HG03039 (cell line): ENCODE results near the gene NLGN4X.

Experiments used
- ATAC-seq: cut with Tn5 transposase; IDR thresholded peaks from one replicate; pipeline ENCODE4 v1.9.1; 2021; ENCODE audit warnings: mild to moderate bottlenecking, moderate library complexity; ENCODE audit not compliant: unreplicated experiment

NLGN4X gene

DNA sequence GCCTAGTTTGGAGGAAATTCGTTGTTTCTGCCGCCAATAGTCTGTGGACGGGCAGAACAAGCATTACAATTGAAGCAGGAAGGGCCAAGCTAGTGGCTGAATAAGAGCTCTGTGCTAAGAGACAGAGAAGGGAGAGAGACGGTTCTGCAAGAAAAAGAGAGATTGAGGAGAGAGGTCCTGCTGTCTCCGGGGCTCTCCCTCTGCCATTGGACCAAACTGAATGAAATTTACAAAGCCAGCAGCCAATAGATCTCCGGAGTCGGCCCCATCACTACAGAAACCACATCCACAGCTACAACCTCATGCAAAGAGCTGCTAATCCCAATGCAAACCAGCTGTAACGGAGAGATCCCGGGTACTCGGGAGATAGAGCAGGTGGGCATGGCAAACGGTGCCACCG is at the start of gene NLGN4X:
Gene NLGN4X, minus strand, starts transcription at position 148 of the 400 bp plus-strand sequence. CDS start 77,401 bp downstream, outside the sequence.
- no peak for ATAC-seq

DNA sequence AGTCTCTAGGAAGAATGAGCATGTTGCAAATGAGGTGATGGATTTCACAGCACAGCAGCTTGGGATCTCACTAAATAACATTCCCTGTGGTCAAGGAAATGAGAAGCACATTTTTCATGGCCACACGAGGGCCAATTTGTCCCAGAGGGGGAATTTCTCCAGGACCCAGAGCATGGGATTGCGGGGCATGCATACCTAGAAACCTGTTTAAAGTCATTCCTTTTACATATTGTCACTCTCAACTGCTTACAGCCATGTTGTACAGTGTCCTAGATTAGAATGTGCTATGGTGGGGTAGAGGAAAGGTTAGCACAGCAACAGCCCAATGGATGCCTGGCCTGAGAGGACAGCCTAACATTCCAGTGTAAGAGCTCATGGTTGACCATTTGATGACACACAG is 37.4 kb upstream of the NLGN4X start:
- no peak for ATAC-seq

DNA sequence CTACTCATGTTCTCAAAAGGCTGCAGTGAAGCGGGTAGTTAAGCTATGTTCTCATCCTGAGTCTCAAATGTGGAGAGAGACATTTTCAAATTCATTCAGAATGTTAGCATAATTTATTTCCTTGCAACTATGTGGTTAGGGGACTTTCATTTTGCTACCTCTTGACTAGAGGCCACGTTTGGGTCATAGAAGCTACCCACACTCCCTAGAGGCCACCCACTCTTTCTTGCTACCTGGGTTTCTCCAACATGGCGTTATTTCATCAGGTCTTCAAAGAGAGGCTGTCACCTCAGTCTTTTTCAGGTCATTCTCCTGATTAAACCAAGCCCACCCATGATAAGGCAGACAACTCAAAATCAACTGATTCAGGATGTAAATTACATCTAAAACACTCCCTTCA is 34.3 kb upstream of the NLGN4X start:
- ATAC-seq: no peak

DNA sequence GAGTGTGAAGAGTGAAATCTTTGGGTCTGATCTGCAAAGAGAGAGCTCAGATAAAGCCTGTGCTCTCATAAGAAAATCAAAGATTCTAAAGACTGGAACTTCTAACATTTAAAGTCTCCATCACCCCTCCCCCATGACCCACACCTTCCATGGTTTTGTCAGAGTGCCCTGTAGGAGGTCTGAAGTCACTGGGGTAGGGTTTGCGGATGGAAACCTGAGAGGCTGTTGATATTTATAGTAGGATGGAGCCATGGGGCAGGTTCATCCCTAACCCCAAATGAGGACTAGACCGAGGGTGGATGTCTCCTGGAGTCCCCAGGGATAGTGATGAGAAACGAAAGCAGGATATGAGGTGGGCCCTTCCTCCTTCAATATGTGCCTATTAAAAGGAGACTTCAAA is 28.4 kb upstream of the NLGN4X start:
- ATAC-seq: no peak

DNA sequence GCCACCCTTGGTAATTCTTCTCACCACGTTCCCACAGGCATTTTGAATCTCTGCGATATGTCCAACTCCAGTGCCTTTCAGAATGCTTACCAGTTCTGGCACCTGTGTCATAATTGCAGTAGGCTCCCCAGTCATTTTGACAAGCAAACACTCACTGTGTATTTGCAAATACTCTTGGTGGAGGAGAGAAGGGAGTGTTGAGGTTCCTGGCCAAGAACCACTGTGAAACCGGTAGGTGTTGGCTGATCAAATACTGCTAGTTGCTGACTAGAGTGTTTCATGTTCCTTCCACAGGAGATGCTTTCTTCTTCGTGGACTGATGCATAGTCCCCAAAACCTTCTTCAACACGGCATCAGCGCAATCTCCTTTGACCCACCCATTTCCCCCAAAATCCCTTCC is 16.0 kb upstream of the NLGN4X start:
- no peak for ATAC-seq

DNA sequence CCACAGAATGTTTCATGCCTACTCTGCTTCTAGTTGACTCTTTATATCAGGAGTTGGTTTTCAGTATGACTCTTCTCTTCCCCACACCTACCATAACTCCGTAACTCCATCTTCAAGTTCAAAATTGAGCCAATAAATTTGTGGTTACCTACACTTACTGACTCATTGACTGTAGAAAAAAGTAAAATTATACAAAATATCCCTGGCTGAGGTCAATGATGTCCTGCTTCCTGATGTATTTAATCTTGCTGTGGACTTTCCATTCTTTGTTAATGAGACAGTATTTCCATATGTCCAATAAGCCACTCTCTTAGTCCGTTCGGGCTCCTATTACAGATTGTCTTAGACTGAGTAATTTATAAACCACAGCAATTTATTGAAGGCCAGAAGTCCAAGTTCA is 9.9 kb upstream of the NLGN4X start:
- no peak for ATAC-seq

DNA sequence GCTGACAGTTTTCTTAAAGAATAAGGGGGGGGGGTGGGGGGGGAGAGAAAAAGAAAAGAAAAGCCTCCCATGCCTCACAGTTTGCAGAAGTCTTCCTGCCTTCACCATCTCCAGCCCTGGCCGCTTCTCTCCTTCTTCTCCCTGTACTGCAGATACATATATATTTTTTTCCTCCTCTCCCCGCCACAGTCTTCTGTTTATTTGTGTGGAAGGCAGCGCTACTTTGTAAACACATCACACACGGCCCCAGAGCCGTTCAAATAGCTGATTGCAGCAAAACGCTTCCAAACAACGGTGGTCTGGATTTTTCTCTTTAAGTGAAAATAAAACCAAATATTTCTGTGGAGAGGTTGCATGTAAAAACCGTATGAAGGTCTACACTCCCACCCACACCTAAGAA is 732 bp downstream of the NLGN4X start:
- ATAC-seq: no peak

DNA sequence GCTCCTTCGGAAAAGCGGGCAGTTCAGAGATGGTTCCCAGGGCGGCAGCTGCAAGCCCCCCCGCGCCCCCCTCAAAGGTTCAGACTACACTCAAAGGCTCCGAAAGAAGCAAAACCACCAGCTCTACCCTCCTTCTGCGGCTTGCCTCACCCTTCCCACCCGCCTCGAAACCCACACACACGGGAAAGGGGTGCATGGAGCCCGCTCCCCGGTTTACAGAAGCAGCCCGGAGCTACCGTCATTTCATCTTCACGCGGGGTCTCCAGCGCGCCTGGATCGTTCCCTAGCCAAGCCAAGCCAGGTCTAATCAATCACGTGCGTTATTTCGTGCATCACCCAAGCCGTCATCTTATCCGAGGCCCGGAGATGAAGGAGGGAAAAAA is 1.2 kb downstream of the NLGN4X start:
- no peak for ATAC-seq

DNA sequence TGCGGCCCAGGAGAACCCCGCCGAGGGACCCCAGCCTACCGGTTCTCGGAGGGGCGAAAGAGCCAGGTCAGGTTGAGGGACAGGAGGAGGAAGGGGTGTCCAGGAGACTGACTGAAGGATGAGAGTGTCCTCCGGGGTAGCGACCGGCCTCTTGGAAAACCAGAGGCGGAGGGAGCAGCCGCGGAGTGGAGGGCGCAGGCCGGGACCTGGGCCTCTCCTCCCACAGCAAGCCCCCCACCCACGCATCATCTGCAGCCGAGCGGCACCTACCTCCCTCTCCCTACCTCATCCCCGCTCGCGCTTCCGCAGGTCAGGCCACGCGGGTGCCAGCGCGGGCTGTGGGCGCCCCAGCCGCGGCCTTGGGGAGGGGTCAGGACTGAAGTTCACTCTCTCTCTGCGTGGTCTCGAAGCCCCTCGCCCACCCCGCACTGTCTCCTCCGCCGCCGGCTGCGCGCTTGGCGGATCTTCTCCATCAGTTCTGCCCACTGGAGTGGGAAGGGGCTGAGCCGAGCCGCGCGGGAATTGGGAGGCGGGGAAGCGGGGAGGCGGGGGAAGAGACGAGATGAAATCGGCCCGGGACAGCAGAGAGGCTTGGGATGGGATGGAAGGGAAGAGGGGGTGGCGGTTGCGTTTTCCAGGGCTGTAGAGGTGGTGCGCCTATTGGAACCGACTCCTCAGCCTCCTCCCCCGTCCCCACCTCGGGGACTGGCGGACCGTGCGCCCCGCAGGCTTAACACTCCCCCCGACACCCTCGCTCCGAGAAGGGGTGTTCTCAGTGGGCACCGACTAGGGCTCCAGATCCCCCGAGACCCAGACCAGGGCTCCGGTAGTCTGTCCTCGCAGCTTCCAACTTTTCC is 1.8 kb downstream of the NLGN4X start:
- ATAC-seq: no peak

DNA sequence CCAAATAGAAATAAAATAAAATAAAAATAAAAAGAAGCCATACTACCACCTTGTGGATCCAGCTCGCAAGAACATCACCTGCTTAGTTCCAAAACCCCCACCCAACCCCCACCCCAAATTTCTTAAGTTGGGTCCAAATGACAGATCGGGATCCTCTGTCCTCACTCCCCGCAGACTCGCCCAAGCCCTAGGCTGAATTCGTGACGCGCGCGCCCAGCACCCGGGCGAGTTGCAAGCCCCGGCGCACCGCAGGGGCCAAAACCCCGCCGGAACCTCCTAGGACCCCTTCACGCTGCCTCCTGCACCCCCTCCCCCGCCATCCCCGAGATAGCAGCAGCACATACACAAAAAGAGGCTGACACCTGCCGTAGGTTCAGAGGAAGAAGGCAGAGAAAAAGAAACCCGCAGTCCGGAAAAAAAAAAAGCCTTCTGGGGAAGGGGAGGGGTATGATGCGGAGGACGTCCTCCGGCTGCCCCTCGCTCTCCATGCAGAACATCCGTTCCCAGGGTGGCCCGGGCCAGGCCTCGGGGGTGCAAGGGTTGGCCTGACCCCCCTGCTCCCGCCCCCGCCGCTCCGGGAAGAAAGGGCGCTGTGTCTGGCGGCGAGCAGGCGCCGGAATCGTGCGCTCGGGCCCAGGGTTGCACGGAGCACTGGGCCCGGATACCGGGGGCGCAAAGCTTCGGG is 2.6 kb downstream of the NLGN4X start:
- no peak for ATAC-seq

DNA sequence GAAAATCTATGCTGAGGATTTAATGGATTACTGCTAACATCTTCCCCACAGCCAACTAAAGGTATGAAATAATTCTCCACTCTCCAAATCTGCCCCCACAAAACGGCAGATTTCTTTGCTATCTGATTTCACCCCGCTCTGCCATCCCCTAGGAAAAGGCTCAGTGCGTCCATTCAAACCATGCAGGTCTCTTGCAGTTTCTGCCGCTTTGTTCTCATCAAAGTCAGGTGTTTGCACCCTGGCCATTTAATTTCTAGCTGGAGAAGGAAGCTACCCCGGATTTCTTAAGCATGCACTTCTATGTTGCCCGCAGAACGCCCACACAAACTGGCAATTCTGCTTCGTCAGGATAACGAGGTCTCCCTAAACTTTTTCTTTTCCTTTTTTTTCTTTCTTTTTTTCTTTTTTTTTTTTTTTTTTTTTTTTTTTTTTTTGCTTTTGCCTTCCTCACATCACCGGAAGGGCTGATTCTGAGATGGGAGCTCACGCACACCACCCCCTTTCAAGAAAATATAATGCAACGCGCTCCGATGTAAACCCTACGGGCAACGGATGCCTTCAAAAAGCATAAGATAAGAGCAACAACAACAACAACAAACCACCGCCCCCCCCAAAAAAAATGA is 3.3 kb downstream of the NLGN4X start:
- no peak for ATAC-seq

DNA sequence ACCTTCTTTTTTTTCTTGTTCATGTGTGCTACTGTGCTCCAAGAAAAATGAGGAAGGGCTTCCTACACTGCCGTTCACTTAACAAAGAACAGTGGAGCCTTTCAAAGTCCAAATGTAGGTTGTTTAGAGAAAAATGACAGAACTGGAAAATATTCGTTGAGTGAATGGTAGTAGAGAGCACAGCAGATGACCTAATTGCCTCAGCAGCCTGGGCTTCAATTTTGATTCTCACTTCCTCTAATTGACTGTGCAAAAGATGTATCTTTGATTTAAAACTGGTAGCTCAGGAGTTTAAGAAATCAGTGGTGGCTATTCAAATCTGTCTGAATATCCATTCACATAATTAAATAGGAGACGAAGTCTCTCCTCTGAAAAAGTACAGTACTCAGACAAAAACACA is 5.2 kb downstream of the NLGN4X start:
- ATAC-seq: no peak

DNA sequence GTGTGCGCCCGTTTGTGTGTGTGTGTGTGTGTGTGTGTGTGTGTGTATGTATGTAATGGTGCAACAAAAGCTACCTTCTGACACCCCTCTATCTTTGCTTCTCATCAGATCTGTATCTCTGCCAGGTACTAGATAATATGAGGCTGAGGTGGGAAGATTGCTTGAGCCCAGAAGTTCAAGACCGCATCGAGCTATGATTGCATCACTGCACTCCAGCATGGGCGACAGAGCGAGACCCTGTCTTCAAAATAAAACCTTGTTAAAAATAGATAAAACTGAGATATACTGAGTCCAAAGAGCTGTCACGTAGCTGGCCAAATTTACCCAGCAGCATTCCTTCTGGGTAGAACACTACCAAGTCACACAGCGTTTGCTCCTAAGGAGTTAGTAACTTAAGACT is 18.4 kb downstream of the NLGN4X start:
- ATAC-seq: no peak

DNA sequence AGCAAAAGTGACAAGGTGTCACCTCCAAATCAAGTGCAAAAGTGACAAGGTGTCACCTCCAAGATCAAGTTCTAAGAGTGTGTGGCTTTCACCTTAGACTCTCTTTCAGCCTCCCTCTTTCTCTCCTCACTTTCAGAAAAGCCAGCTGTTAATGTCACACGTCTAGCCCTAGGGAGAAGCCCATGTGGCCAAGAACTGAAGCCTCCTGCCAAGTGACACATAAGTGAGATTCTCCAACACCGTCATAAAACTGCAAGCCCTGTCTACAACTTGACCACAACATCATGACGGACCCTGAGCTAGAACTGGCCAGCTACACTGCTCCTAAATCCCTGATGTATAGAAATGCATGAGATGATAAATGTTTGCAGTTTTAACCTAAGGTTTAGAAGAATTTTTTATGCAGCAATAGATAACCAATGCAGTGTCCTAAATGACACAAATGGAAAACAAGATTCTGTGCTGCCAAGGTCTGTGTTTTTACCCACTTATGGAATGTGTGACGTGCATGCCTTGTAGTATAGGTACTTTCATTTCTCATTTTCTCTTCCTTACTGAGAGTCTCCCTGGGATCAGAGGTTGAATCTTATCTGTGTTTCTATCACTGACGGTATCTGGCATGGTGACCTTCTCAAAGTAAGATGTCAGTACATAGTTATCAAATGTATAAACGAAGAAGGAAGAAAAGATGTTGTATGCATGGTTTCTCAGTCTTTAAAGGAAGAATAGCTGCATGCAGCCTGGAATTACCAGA is 25.0 kb downstream of the NLGN4X start:
- ATAC-seq: no peak

DNA sequence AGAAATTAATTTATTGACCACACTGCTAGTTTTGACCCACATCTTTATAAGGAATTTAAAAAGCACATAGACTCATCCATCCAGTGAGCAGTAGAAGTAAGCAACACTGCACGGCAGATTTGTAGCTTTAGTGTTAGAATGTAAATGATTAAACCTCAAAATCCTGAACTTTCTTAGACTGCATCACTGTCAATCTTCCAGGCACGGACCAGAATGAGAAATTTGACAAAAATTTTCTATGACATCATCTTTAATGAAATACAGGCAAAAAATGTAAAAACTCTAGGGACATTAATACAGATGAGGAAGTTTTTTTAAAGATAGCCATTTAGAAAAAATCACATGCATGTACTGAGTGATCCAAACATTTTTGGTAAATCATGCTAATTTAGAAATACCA is 29.2 kb downstream of the NLGN4X start:
- no peak for ATAC-seq

DNA sequence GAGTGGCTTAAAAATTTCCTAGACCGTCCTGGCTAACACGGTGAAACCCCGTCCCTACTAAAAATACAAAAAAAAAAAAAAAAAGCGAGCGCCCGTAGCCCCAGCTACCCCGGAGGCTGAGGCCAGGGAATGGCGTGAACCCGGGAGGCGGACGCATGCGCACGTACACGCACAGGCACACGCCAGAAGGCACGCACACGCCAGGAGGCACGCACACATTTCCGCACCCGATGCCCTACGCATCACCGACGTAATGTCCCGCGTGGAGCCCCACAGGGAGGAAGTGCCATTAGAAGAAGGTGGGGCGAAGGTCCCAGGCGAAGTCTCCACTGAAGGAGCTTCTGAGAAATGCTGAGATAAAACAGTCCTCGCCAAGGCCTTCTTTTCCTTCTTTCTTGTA is 41.4 kb downstream of the NLGN4X start:
- ATAC-seq: no peak

DNA sequence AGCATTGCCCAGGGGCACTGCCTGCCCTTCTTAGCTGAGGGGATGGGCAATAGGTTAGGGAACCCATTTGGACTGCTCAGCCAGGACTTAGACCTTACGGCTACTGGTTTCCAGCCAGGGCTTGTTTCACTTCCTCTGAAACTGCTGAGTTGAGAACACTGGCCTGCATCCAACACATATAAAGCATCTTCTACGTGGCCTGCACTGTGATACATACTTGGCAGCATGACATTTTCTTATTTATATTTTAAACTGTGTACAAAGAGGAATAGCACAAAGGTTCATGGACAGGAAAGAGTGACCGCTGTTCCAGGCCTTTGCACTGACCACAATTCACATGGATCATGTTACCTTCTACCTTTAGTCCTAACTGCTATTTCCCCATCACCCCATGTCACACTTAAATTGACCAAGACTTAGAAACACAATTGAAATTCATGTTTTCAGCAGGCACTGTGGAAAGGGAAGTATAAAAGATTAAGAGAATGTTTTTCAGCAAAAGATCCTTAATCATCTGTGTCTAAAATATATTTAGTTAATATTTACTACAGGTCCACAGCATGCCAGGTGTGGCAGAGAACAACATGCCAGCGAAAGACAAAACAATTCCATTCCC is 43.7 kb downstream of the NLGN4X start:
- ATAC-seq: no peak

DNA sequence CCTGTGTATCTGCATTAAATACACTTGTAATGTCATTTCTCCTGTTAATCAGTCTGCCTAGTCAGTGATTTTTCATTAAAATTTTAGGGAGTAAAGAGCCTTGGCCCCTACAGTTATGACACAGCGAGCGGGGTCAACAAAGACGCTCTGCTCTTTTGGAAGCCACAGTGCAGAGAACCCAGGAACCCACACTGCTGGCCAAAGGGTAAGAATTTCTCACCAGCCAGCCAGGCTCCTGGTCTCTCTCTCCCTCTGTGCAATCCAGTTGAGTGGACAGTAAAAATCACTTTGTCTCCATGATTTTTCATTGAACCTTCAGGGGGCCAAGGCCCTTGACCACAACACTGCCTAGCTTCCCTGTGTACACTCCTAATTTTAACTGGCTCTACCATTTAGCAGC is 52.8 kb downstream of the NLGN4X start:
- no peak for ATAC-seq

DNA sequence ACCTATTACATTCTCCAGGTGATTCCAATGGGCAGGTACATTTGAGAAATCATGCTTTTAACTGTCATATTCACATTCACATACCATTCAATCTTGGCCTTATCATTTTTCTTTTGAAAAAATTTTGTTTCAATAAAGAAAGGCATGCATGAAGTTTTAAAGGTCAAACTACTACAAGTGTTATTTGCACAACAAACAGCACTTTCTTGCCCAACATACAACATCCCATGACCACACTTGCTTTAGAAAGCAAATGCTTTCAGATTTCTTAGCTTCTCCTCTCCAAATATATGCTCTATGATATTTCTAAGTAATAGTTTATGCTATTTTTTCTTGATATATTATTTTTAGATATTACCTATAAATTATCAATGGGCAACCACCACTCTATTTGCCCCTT is 58.2 kb downstream of the NLGN4X start:
- ATAC-seq: no peak

DNA sequence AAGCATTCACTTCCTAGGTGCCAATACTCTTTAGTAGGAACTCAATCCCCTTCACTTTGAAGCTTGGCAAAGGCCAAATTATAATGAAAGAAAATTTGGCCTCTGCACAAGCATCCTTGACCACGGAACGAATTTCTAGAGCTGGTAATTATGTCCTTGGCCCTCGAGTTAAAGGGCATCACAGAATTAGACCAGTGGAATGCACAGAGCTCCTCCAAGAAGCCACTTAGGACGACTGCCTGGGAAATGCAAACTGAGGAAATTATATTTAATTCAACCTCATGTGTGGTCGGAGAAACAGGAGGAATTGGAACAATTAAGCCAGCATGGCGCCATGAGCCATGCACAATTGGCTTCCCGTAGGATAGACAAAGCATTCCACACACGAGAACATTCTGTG is 59.3 kb downstream of the NLGN4X start:
- no peak for ATAC-seq

DNA sequence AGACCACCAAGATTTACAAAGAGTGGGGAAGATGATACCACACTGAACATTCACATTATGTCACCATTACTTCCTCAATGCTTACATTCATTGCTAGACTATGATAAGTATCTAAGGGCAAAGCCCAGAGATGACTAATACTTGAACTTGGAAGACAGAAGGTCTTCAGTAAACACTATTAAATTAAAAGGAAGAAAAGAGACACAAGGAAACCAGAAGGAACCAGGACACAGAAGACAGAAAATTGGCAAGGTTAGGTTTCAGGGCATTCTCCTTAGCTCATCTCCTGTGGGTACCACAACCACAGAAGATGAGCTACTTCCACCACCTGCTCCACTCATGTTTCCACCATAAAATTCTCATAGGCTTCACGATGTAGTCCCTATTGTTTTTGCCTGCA is 64.9 kb downstream of the NLGN4X start:
- ATAC-seq: no peak
